ENCODE data around the gene JMJD1C. TPM values are rescaled to one million over a fixed set of nuclear protein-coding genes. Genes with fewer than 3 reads are reported as not detected.
"Not testable (repeated sequence)": the region's sequence is repeated elsewhere in the genome, so short reads cannot be mapped to it uniquely, and the experiment has no call there.

Gene JMJD1C
- total RNA-seq, 1 donor from 2014 or later, result 62.6 TPM

DNA sequence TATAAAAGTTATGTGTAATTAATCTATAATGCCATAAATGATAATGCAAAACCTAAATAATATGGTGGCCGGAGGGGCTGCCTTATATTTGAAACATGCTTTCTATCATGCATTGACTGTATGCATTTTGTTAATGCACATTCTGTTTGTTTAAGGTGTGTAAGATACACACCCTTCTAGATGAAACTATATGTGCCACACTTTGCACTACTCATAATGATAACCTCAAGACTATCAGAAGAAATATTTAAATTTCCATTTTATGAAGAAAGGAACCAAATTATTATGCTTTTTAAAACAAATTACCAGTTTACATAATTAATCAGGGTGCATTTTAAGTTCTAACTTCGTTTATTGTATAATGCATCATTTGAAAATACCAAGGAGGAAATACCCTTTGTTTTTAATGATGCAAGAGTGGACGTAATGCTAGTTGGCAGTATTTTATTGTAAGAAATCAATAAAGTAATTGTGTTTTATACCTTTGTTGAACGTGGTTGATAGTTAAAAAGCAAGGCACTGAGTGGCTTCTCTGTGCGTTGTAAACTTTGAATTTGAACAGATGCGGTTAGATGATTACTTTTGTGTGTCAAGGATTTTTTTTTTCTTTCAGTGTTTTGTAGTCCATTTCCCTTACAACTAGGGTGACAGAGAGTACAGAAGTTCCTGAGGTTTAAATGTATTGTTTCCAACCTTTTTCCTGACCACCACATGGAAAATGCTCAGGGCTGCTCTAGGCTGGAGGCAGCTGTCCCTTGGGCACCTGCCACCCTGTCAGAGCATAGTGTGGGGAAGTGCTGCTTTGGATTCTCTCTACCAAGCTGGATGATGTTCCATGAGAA lies 311.0 kb downstream of the JMJD1C start:
- H3K4me3 Mint-ChIP-seq, result no peak overlapping the region
- H3K36me3 Mint-ChIP-seq, result peaks cover 20% of the 10 kb centered on the region
- no peak for DNase-seq (ENCODE audit: extremely low spot score, unreplicated experiment)
- H3K9me3 Mint-ChIP-seq, result no peaks in the 10 kb centered on the region
- no peaks in the 10 kb centered on the region for H3K27me3 Mint-ChIP-seq
- no peaks in the 10 kb centered on the region for H3K4me1 Mint-ChIP-seq (ENCODE audit: unreplicated experiment)
- TF ChIP-seq, protein P1, sequence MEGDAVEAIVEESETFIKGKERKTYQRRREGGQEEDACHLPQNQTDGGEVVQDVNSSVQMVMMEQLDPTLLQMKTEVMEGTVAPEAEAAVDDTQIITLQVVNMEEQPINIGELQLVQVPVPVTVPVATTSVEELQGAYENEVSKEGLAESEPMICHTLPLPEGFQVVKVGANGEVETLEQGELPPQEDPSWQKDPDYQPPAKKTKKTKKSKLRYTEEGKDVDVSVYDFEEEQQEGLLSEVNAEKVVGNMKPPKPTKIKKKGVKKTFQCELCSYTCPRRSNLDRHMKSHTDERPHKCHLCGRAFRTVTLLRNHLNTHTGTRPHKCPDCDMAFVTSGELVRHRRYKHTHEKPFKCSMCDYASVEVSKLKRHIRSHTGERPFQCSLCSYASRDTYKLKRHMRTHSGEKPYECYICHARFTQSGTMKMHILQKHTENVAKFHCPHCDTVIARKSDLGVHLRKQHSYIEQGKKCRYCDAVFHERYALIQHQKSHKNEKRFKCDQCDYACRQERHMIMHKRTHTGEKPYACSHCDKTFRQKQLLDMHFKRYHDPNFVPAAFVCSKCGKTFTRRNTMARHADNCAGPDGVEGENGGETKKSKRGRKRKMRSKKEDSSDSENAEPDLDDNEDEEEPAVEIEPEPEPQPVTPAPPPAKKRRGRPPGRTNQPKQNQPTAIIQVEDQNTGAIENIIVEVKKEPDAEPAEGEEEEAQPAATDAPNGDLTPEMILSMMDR (conservative IDR thresholded peaks at IDR 0.05), result no peak
- H3K27ac Mint-ChIP-seq, result no peak overlapping the region

DNA sequence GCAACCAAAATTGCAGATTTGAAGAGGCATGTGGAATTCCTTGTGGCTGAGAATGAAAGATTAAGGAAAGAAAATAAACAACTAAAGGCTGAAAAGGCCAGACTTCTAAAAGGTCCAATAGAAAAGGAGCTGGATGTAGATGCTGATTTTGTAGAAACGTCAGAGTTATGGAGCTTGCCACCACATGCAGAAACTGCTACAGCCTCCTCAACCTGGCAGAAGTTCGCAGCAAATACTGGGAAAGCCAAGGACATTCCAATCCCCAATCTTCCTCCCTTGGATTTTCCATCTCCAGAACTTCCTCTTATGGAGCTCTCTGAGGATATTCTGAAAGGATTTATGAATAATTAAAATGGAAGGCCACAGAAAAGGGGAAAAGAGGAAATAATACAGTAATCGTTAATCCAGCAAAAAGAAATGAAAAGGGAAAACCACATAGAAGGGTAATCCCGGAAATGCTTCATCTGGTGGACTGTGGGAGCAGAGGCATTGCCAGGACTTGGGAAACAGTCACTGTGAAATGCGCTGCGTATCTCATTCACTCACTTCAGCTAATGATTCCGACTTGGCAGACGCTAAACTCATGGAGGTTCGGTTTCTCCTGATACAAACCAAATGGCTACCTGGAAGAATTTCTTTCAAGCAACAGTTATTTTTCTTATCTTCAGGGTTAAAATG lies 311.8 kb downstream of the JMJD1C start:
- peaks cover 23% of the 10 kb centered on the region for H3K36me3 Mint-ChIP-seq
- H3K9me3 Mint-ChIP-seq; H3K27me3 Mint-ChIP-seq; H3K4me3 Mint-ChIP-seq; H3K4me1 Mint-ChIP-seq (ENCODE audit: unreplicated experiment); DNase-seq (ENCODE audit: extremely low spot score, unreplicated experiment); H3K27ac Mint-ChIP-seq: not testable (repeated sequence)

DNA sequence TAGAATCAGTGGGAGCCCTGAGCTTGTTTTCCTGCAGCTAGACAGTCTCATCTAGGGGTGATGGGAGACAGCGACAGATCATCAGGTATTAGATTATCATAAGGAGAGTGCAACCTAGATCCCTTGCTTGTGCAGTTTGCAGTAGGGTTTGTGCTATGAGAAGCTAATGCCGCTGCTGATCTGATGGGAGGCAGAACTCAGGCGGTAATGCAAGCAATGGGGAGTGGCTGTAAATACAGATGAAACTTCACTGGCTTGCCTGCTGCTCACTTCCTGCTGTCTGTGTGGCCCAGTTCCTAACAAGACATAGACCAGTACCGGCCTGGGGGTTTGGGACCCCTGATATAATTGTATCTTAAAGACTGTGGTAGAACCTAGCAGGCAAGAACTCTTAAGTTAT lies 315.0 kb downstream of the JMJD1C start:
- no peaks in the 10 kb centered on the region for H3K9me3 Mint-ChIP-seq
- no peak overlapping the region for H3K27ac Mint-ChIP-seq
- TF ChIP-seq, protein P1 (conservative IDR thresholded peaks at IDR 0.05), result no peak
- no peak overlapping the region for H3K4me3 Mint-ChIP-seq
- H3K27me3 Mint-ChIP-seq, result no peaks in the 10 kb centered on the region
- H3K4me1 Mint-ChIP-seq (ENCODE audit: unreplicated experiment), result peaks cover 3% of the 10 kb centered on the region
- H3K36me3 Mint-ChIP-seq, result peaks cover 39% of the 10 kb centered on the region
- no peak for DNase-seq (ENCODE audit: extremely low spot score, unreplicated experiment)

DNA sequence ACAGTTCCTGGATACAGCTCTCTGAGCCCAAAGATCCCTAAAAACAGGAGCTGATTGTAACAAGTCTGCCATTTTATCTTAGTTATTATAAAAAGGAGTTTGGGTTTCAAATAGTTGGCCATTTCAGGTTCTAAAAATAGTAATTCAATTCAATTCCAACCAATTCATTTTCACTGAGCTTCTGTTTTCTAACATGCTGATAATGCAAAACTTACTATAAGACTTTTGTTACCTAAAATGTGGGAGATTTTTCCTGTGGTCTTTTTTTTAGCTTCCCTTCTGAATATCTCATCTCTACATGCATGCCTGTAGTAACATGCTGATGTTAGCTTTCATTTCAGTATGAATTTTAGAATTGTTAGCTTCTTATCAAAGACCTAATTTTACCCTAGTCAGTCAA lies 319.3 kb downstream of the JMJD1C start:
- DNase-seq (ENCODE audit: extremely low spot score, unreplicated experiment), result no peak
- Mint-ChIP-seq H3K36me3 (peaks cover 23% of the 10 kb centered on the region), H3K4me3 (no peak overlapping the region), H3K27ac (no peak overlapping the region), H3K4me1 (ENCODE audit: unreplicated experiment) (peaks cover 9% of the 10 kb centered on the region), H3K9me3 (no peaks in the 10 kb centered on the region), H3K27me3 (no peaks in the 10 kb centered on the region)
- TF ChIP-seq, protein P1 (conservative IDR thresholded peaks at IDR 0.05), result no peak

DNA sequence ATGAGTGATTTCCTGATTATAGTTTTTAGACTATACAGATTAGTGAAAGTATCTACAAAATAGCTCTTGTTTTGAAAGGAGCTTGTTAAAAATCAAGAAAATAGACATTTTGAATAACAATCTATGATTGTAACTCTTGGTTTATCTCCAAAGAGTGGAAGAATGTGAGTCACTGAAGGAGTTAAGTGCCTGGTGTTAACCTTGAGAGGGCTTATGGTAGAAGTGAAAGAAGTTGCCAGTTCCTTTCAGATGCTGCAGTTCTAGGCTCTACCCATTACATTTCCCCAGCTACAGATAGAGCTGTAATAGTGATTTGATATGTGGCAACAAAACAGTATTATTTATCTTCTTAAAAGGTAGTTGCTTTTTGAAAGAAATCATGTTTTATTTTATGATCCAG lies 320.0 kb downstream of the JMJD1C start:
- Mint-ChIP-seq H3K4me1 (ENCODE audit: unreplicated experiment) (peaks cover 9% of the 10 kb centered on the region), H3K27me3 (no peaks in the 10 kb centered on the region), H3K9me3 (no peaks in the 10 kb centered on the region), H3K4me3 (no peak overlapping the region), H3K36me3 (peaks cover 23% of the 10 kb centered on the region), H3K27ac (no peak overlapping the region)
- DNase-seq (ENCODE audit: extremely low spot score, unreplicated experiment), result no peak
- TF ChIP-seq, protein P1 (conservative IDR thresholded peaks at IDR 0.05), result no peak

DNA sequence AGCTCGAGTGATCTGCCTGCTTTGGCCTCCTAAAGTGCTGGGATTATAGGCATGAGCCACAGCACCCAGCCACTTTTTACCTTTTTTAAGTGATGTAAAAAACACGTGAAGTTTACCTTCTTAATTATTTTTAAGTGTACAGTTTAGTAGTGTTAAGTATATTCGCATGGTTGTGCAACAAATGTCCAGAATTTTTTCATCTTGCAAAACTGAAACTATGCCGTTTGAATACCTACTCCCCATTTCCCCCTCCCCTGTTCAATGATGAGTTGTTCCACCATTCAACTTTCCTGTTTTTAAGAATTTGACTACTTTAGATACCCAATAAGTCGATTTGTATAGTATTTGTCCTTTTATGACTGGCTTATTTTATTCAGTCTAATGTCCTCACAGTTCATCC lies 321.8 kb downstream of the JMJD1C start:
- no peaks in the 10 kb centered on the region for H3K9me3 Mint-ChIP-seq
- no peak overlapping the region for H3K27ac Mint-ChIP-seq
- TF ChIP-seq, protein P1 (conservative IDR thresholded peaks at IDR 0.05), result no peak
- no peak overlapping the region for H3K4me3 Mint-ChIP-seq
- no peaks in the 10 kb centered on the region for H3K27me3 Mint-ChIP-seq
- no peak for DNase-seq (ENCODE audit: extremely low spot score, unreplicated experiment)
- H3K36me3 Mint-ChIP-seq, result peaks cover 21% of the 10 kb centered on the region
- peaks cover 9% of the 10 kb centered on the region for H3K4me1 Mint-ChIP-seq (ENCODE audit: unreplicated experiment)
